ENCODE data around the gene PIK3CD. TPM values are rescaled to one million over a fixed set of nuclear protein-coding genes. Genes with fewer than 3 reads are reported as not detected.
"Not testable (repeated sequence)": the region's sequence is repeated elsewhere in the genome, so short reads cannot be mapped to it uniquely, and the experiment has no call there.

Gene PIK3CD
- polyA plus RNA-seq, 1 experiment, result 9.0 TPM

DNA sequence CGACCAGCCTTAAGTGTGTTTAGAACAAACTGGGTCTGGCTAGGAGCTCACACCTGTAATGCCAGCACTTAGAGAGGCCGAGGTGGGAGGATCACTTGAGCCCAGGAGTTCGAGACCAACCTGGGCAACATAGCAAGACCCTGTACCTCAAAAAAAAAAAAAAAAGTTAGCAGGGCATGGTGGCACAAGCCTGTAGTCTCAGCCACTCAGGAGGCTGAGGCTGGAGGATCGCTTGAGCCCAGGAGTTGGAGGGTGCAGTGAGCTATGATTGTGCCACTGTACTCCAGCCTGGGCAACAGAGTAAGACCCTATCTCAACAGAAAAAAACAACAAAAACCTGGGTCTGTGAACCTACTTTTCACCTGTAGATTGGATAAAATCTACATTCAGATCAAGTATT is 54.6 kb downstream of the PIK3CD start:
- CTCF ChIA-PET, result no interaction called here
- TF ChIP-seq, protein P1, sequence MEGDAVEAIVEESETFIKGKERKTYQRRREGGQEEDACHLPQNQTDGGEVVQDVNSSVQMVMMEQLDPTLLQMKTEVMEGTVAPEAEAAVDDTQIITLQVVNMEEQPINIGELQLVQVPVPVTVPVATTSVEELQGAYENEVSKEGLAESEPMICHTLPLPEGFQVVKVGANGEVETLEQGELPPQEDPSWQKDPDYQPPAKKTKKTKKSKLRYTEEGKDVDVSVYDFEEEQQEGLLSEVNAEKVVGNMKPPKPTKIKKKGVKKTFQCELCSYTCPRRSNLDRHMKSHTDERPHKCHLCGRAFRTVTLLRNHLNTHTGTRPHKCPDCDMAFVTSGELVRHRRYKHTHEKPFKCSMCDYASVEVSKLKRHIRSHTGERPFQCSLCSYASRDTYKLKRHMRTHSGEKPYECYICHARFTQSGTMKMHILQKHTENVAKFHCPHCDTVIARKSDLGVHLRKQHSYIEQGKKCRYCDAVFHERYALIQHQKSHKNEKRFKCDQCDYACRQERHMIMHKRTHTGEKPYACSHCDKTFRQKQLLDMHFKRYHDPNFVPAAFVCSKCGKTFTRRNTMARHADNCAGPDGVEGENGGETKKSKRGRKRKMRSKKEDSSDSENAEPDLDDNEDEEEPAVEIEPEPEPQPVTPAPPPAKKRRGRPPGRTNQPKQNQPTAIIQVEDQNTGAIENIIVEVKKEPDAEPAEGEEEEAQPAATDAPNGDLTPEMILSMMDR (IDR thresholded peaks at IDR 0.05; ENCODE audit: low read depth, low read length), result no peak

DNA sequence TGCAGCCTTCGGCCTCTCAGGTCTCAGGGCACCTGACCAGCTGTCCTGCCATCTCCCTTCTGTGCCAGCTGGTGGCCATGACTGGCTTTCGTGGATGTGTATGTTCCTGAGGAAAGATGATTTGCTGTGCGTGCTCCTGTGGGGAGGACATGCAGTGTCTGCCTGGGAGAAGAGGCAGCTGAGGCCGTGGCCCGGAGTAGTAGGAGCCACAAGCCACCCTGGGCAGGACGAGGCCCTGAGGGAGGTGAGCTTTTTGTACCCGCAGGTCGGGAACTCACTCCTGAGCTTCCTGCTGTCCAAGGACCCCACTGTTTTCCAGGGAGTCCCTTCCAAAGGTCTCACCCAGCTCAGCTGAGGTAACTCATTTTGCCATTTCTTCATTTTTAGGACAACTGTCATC is 58.5 kb downstream of the PIK3CD start:
- TF ChIP-seq, protein P1 (IDR thresholded peaks at IDR 0.05; ENCODE audit: low read depth, low read length), result no peak
- H3K27ac ChIP-seq (ENCODE audit: low read depth, low read length), result no peak overlapping the region
- H3K27me3 ChIP-seq (ENCODE audit: control insufficient read depth, insufficient read depth, low read length), result no peaks in the 10 kb centered on the region
- H3K4me3 ChIP-seq (ENCODE audit: low read depth, low read length), result no peak overlapping the region
- POLR2A ChIA-PET, result no interaction called here
- no peaks in the 10 kb centered on the region for H3K9me3 ChIP-seq (ENCODE audit: control insufficient read depth, insufficient read depth, low read length)
- DNase-seq (ENCODE audit: low read depth, low spot score), result no peak
- CTCF ChIA-PET, result no interaction called here

More for the DNA sequence above, 54.6 kb downstream of the PIK3CD start:
- DNase-seq (ENCODE audit: low read depth, low spot score), result no peak
- POLR2A ChIA-PET, result no interaction called here
- no peaks in the 10 kb centered on the region for H3K27me3 ChIP-seq (ENCODE audit: control insufficient read depth, insufficient read depth, low read length)
- H3K4me3 ChIP-seq (ENCODE audit: low read depth, low read length), result no peak overlapping the region
- H3K27ac ChIP-seq (ENCODE audit: low read depth, low read length), result no peak overlapping the region
- peaks cover 3% of the 10 kb centered on the region for H3K9me3 ChIP-seq (ENCODE audit: control insufficient read depth, insufficient read depth, low read length)

DNA sequence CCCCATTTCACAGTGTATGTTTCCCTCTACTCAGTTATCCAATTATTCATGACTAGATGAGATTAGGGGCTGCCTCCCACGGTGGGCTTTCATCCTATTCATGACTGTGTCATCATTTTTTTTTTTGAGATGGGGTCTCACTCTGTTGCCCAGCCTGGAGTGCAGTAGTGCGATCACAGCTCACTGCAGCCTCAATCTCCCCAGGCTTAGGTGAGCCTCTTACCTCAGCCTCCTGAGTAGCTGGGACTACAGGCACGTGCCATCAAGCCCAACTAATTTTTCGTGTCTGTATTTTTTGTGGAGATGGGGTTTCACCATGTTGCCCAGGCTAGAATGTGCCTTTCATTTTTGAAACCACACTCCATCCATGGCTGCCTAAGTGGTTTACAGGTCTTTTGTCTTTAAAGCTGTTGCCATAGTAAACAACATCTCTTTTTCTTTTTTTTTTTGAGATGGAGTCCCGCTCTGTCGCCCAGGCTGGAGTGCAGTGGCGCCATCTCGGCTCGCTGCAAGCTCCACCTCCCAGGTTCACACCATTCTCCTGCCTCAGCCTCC is 60.0 kb downstream of the PIK3CD start:
- Histone ChIP-seq H3K27me3 (ENCODE audit: control insufficient read depth, insufficient read depth, low read length) (no peaks in the 10 kb centered on the region), H3K9me3 (ENCODE audit: control insufficient read depth, insufficient read depth, low read length) (no peaks in the 10 kb centered on the region; the same call in 1 of the 2 replicates), H3K27ac (ENCODE audit: low read depth, low read length) (no peak overlapping the region), H3K4me3 (ENCODE audit: low read depth, low read length) (no peak overlapping the region)
- no peak for DNase-seq (ENCODE audit: low read depth, low spot score)
- TF ChIP-seq, protein P1 (IDR thresholded peaks at IDR 0.05; ENCODE audit: low read depth, low read length), result no peak
- POLR2A ChIA-PET, result no interaction called here
- CTCF ChIA-PET, result interaction anchor here (1.3 kb wide), 1 partner anchor 9 kb away, joined by 3 read pairs; no protein-coding TSS in a partner anchor

DNA sequence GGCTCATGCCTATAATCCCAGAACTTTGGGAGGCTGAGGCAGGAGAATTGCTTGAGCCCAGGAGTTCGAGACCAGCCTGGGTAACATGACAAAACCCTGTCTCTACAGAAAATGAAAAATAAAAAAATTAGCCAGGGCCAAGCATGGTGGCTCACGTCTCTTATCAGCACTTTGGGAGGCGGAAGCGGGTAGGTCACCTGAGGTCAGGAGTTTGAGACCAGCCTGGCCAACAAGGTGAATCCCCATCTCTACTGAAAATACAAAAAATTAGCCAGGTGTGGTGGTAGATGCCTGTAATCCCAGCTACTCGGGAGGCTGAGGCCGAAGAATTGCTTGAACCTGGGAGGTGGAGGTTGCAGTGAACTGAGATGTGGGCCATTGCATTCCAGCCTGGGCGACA is 61.2 kb downstream of the PIK3CD start:
- H3K9me3 ChIP-seq (ENCODE audit: control insufficient read depth, insufficient read depth, low read length); H3K4me3 ChIP-seq (ENCODE audit: low read depth, low read length); H3K27ac ChIP-seq (ENCODE audit: low read depth, low read length); DNase-seq (ENCODE audit: low read depth, low spot score); POLR2A ChIA-PET; H3K27me3 ChIP-seq (ENCODE audit: control insufficient read depth, insufficient read depth, low read length): not testable (repeated sequence)
- CTCF ChIA-PET, result interaction anchor here (0.6 to 1.3 kb wide), 2 partner anchors 10 to 49 kb away, joined by 3 read pairs; no protein-coding TSS in a partner anchor

DNA sequence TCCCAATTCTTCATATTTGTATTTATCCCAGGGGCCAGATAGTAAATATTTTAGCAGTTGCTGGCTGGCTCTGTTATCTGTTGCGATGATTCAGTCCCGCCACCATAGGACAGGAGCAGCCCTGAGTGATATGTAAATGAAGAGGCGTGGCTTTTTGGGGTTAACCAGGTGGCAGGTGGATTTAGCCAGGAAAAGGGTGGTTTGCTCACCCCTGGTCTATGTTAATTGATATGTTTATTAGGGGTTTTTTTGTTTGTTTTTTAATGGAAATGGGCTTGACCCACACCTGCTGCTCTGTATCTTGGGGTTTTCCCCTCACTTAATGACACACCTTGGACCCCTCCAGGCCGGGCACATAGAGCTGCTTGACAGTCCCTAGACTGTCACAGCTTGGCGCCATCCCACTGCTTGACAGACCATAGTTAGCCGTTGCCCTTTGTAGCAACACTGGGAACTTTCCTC is 62.8 kb downstream of the PIK3CD start:
- DNase-seq (ENCODE audit: low read depth, low spot score), result no peak
- TF ChIP-seq, protein P1 (IDR thresholded peaks at IDR 0.05; ENCODE audit: low read depth, low read length), result no peak
- no peaks in the 10 kb centered on the region for H3K27me3 ChIP-seq (ENCODE audit: control insufficient read depth, insufficient read depth, low read length)
- H3K27ac ChIP-seq (ENCODE audit: low read depth, low read length), result no peak overlapping the region
- ChIA-PET POLR2A (no interaction called here), CTCF (interaction anchor here (1.1 kb wide), 1 partner anchor 154 kb away, joined by 3 read pairs; no protein-coding TSS in a partner anchor)
- H3K4me3 ChIP-seq (ENCODE audit: low read depth, low read length), result no peak overlapping the region
- H3K9me3 ChIP-seq (ENCODE audit: control insufficient read depth, insufficient read depth, low read length), result no peaks in the 10 kb centered on the region; the same call in 1 of the 2 replicates
